MM.1S (cell line): ENCODE measurements around the gene SULT1C2.

Experiments used
- DNase-seq: peaks from one replicate; pipeline ENCODE4 v3.0.0-alpha.2; 2015
- H2AFZ ChIP-seq: fragments of 300-600 bp; sonication (generic); 2 replicates; pipeline ENCODE4 v1.6.0; 2016; ENCODE audit warnings: antibody characterized with exemption, low read length
- H3F3A ChIP-seq: fragments of 300-600 bp; sonication (generic); 2 replicates; pipeline ENCODE4 v1.6.1; 2016; ENCODE audit warnings: mild to moderate bottlenecking, antibody characterized with exemption, low read length, moderate library complexity, mixed read lengths; ENCODE audit not compliant: insufficient read depth
- H3K27ac ChIP-seq: fragments of 300-600 bp; sonication (generic); 2 replicates; pipeline ENCODE4 v1.5.1; 2016; ENCODE audit warnings: mild to moderate bottlenecking, low read length
- H3K27me3 ChIP-seq: fragments of 300-600 bp; sonication (generic); replicated peaks from 2 replicates; pipeline ENCODE4 v1.6.0; 2016; ENCODE audit warnings: low read length; ENCODE audit not compliant: insufficient read depth
- H3K36me3 ChIP-seq: fragments of 300-600 bp; sonication (generic); replicated peaks from 2 replicates; pipeline ENCODE4 v1.6.1; 2016; ENCODE audit warnings: mild to moderate bottlenecking, low read length, mixed read lengths; ENCODE audit not compliant: insufficient read depth
- H3K4me1 ChIP-seq: fragments of 300-600 bp; sonication (generic); 2 replicates; pipeline ENCODE4 v1.6.1; 2016; ENCODE audit warnings: low read length, mixed read lengths
- H3K4me2 ChIP-seq: fragments of 300-600 bp; sonication (generic); 2 replicates; pipeline ENCODE4 v1.6.0; 2016; ENCODE audit warnings: low read depth, low read length
- H3K4me3 ChIP-seq: fragments of 300-600 bp; sonication (generic); 2 replicates; pipeline ENCODE4 v1.5.1; 2016; ENCODE audit warnings: low read length, mixed read lengths
- H3K79me2 ChIP-seq: fragments of 300-600 bp; sonication (generic); 2 replicates; pipeline ENCODE4 v1.6.1; 2016; ENCODE audit warnings: mixed run types, low read length, mixed read lengths
- H3K9ac ChIP-seq: fragments of 300-600 bp; sonication (generic); 2 replicates; pipeline ENCODE4 v1.6.1; 2016; ENCODE audit warnings: low read length, mixed read lengths
- H3K9me2 ChIP-seq: fragments of 300-600 bp; sonication (generic); replicated peaks from 2 replicates; pipeline ENCODE4 v1.6.1; 2016; ENCODE audit warnings: mild to moderate bottlenecking, low read length, mixed read lengths; ENCODE audit not compliant: insufficient read depth
- H3K9me3 ChIP-seq: fragments of 300-600 bp; sonication (generic); replicated peaks from 2 replicates; pipeline ENCODE4 v1.6.1; 2016; ENCODE audit warnings: mild to moderate bottlenecking, low read length, mixed read lengths; ENCODE audit not compliant: insufficient read depth
- H4K20me1 ChIP-seq: fragments of 300-600 bp; sonication (generic); 2 replicates; pipeline ENCODE4 v1.6.1; 2016; ENCODE audit warnings: mild to moderate bottlenecking, low read length, moderate library complexity, mixed read lengths; ENCODE audit not compliant: insufficient read depth
- EZH2 ChIP-seq: fragments of 300-600 bp; sonication (generic); optimal IDR thresholded peaks from 2 replicates; pipeline ENCODE3; 2017; ENCODE audit warnings: low read depth, mild to moderate bottlenecking, antibody characterized with exemption, low read length, mixed read lengths
- EZH2phosphoT487 ChIP-seq: fragments of 300-600 bp; sonication (generic); IDR thresholded peaks from 2 replicates; pipeline ENCODE4 v1.6.1; 2018; ENCODE audit warnings: antibody characterized with exemption, low read length
- TF ChIP-seq, protein P1 (sequence below): fragments of 300-600 bp; sonication (generic); IDR thresholded peaks from 2 replicates; pipeline ENCODE4 v1.5.1; 2016; ENCODE audit warnings: antibody characterized with exemption, low read length, mixed read lengths

Gene SULT1C2

DNA sequence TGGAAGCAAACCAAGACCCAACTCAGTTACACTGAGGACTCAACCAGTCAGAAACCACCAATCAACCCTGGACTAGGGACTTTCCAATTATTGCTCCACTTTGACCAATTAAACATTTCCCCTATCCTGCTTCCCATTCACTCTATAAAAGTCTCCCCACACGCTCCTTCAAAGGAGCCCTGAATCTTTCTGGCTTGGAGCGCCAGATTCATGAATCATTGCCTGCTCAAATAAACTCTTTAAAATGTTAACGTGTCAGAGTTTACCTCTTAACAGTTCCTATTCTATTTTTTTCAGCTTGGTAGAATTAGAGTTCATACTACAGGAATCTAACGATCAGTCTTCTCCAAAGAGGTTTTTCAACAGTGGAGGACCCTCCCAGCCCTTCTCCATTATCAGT, 20.7 kb upstream of the SULT1C2 start:
- H3K79me2 ChIP-seq, result no peaks in the 10 kb centered on the region
- no peak for DNase-seq
- no peak overlapping the region for H3K9ac ChIP-seq
- TF ChIP-seq EZH2phosphoT487 (no peak), EZH2 (no peak)
- H3K4me3 ChIP-seq, result no peak overlapping the region
- no peak overlapping the region for H3K27ac ChIP-seq
- no peaks in the 10 kb centered on the region for H3K4me1 ChIP-seq
- H3K4me2 ChIP-seq, result no peak overlapping the region
- no peaks in the 10 kb centered on the region for H3F3A ChIP-seq
- H3K36me3 ChIP-seq, result no peaks in the 10 kb centered on the region
- H3K27me3 ChIP-seq, result no peaks in the 10 kb centered on the region
- H2AFZ ChIP-seq, result no peak overlapping the region
- no peaks in the 10 kb centered on the region for H3K9me3 ChIP-seq
- no peaks in the 10 kb centered on the region for H4K20me1 ChIP-seq
- H3K9me2 ChIP-seq, result no peaks in the 10 kb centered on the region

DNA sequence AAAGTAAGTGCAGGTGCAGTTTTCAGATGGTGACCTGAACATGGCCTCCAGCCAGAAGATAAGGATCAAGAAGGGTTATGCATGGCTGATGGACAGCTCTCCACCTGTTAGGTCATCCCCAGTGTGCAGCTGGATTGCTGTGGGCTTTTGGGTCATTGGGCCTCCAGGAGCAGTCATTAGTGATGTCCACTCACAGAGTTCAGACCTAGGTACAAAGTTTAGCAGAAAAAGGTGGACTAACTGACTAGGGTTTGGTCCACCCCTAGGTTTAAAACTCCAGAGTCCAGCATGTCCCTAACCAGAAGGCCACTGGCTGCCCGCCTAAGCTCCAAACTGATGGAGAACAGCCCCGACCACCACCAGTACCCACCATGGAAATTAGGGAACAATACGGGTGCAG, 18.3 kb upstream of the SULT1C2 start:
- TF ChIP-seq, protein P1, sequence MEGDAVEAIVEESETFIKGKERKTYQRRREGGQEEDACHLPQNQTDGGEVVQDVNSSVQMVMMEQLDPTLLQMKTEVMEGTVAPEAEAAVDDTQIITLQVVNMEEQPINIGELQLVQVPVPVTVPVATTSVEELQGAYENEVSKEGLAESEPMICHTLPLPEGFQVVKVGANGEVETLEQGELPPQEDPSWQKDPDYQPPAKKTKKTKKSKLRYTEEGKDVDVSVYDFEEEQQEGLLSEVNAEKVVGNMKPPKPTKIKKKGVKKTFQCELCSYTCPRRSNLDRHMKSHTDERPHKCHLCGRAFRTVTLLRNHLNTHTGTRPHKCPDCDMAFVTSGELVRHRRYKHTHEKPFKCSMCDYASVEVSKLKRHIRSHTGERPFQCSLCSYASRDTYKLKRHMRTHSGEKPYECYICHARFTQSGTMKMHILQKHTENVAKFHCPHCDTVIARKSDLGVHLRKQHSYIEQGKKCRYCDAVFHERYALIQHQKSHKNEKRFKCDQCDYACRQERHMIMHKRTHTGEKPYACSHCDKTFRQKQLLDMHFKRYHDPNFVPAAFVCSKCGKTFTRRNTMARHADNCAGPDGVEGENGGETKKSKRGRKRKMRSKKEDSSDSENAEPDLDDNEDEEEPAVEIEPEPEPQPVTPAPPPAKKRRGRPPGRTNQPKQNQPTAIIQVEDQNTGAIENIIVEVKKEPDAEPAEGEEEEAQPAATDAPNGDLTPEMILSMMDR, result no peak
- TF ChIP-seq EZH2phosphoT487, result no peak
- no peak for TF ChIP-seq EZH2
- no peaks in the 10 kb centered on the region for H3K9me3 ChIP-seq
- H3K36me3 ChIP-seq, result no peaks in the 10 kb centered on the region
- H3K4me3 ChIP-seq, result no peak overlapping the region
- H3F3A ChIP-seq, result no peaks in the 10 kb centered on the region
- no peaks in the 10 kb centered on the region for H3K4me1 ChIP-seq
- no peaks in the 10 kb centered on the region for H3K79me2 ChIP-seq
- no peaks in the 10 kb centered on the region for H3K27me3 ChIP-seq
- no peak overlapping the region for H3K4me2 ChIP-seq
- no peak overlapping the region for H3K27ac ChIP-seq
- no peak overlapping the region for H2AFZ ChIP-seq
- DNase-seq, result no peak
- H4K20me1 ChIP-seq, result no peaks in the 10 kb centered on the region
- H3K9me2 ChIP-seq, result no peaks in the 10 kb centered on the region
- no peak overlapping the region for H3K9ac ChIP-seq

DNA sequence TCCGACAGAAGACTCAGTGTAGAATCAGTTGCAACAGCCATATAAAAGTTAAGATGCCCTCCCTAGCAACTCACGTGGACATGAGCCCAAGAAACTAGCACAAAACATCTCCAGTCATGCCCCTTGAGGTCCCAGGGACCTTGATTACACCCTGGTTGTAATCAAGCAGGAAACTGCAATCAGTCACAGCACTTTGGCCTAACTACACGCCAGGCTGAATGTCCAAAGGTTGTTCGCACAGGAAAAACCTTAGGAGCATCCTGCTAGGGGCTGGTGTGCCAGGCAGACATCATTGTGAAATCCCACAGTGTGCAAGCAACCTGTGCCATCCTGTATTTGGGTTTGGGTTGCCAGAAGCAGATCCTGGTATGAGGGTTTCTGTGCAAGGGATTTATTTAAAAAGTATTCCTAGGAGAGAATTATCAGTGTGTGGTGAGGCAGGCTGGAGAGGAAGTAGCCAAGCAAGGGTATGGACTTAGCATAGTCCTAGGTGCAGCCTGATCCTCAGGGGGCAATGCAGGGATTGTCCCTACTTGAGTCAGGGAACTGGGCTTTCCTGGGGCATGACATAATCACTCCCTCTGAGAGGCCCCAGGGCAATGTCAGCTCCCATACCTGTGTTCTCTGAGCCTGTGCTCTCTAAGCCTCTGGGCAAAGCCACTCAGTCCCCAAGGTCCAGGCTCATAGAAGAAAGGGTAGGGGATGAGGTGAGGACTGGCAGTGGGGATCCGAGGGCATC, 17.8 kb upstream of the SULT1C2 start:
- no peaks in the 10 kb centered on the region for H3K79me2 ChIP-seq
- no peak for DNase-seq
- no peaks in the 10 kb centered on the region for H3K27me3 ChIP-seq
- H3K9me2 ChIP-seq, result no peaks in the 10 kb centered on the region
- no peak overlapping the region for H3K9ac ChIP-seq
- TF ChIP-seq EZH2phosphoT487 (no peak), EZH2 (no peak)
- TF ChIP-seq, protein P1, result no peak
- no peak overlapping the region for H3K4me2 ChIP-seq
- H3K9me3 ChIP-seq, result no peaks in the 10 kb centered on the region
- H3K4me1 ChIP-seq, result no peaks in the 10 kb centered on the region
- no peaks in the 10 kb centered on the region for H4K20me1 ChIP-seq
- no peak overlapping the region for H2AFZ ChIP-seq
- no peaks in the 10 kb centered on the region for H3K36me3 ChIP-seq
- H3K27ac ChIP-seq, result no peak overlapping the region
- H3K4me3 ChIP-seq, result no peak overlapping the region
- no peaks in the 10 kb centered on the region for H3F3A ChIP-seq

DNA sequence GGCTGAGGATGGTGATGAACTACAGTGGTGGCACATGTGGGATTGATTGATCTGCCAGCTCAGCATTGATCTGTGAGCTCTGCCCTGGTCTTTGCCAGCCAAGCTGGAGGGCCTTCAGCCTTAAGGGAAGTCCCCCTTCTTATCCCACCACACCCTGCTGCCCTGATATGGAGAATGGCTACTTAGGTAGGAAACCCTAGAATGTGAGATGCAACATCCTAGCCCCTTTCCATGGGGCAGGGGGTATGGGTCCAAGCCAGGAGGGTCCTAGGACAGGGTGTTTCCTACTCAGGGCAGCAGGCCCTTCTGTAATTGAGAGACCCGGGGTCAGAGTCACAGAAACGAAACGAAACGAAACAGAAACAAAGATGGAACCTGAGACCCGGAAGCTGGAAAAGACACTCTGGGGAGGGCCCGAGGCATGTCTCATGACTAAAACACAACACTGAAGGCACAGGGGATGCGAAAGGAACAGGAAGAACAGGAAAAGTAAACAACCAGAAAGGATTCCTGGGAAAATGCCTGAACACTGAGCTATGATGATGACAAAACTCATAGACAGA, 16.9 kb upstream of the SULT1C2 start:
- H3K9me3 ChIP-seq, result no peaks in the 10 kb centered on the region
- no peak overlapping the region for H3K4me2 ChIP-seq
- no peak overlapping the region for H3K27ac ChIP-seq
- no peak overlapping the region for H3K4me3 ChIP-seq
- H3K9ac ChIP-seq, result no peak overlapping the region
- TF ChIP-seq EZH2phosphoT487, result no peak
- no peak for TF ChIP-seq EZH2
- TF ChIP-seq, protein P1, result no peak
- H3K36me3 ChIP-seq, result no peaks in the 10 kb centered on the region
- no peaks in the 10 kb centered on the region for H3K4me1 ChIP-seq
- no peak overlapping the region for H2AFZ ChIP-seq
- H3K9me2 ChIP-seq, result no peaks in the 10 kb centered on the region
- H3K79me2 ChIP-seq, result no peaks in the 10 kb centered on the region
- H3F3A ChIP-seq, result no peaks in the 10 kb centered on the region
- DNase-seq, result no peak
- H3K27me3 ChIP-seq, result no peaks in the 10 kb centered on the region
- H4K20me1 ChIP-seq, result no peaks in the 10 kb centered on the region
